SU-DHL-6 (cell line): ENCODE measurements around the gene KCNC1.

ENCODE experiments used
- EZH2phosphoT487 ChIP-seq: fragments of 200-600 bp; sonication (generic), shearing (Covaris generic); conservative IDR thresholded peaks from 2 replicates; pipeline ENCODE4 v1.6.1; 2018; ENCODE audit warnings: mild to moderate bottlenecking, antibody characterized with exemption, low read length, moderate library complexity, mixed read lengths
- TF ChIP-seq, protein P1 (sequence below): fragments of 200-600 bp; sonication (generic); IDR thresholded peaks from one replicate; pipeline ENCODE4 v1.5.1; 2017; ENCODE audit warnings: antibody characterized with exemption, mild to moderate bottlenecking, low read length, moderate library complexity; ENCODE audit not compliant: insufficient read depth, poor library complexity, severe bottlenecking

GRCh38 chr11:17739945-17740338 is 5.4 kb downstream of the KCNC1 start:
- TF ChIP-seq, protein P1, sequence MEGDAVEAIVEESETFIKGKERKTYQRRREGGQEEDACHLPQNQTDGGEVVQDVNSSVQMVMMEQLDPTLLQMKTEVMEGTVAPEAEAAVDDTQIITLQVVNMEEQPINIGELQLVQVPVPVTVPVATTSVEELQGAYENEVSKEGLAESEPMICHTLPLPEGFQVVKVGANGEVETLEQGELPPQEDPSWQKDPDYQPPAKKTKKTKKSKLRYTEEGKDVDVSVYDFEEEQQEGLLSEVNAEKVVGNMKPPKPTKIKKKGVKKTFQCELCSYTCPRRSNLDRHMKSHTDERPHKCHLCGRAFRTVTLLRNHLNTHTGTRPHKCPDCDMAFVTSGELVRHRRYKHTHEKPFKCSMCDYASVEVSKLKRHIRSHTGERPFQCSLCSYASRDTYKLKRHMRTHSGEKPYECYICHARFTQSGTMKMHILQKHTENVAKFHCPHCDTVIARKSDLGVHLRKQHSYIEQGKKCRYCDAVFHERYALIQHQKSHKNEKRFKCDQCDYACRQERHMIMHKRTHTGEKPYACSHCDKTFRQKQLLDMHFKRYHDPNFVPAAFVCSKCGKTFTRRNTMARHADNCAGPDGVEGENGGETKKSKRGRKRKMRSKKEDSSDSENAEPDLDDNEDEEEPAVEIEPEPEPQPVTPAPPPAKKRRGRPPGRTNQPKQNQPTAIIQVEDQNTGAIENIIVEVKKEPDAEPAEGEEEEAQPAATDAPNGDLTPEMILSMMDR, result no peak
- TF ChIP-seq EZH2phosphoT487, result no peak
